SH-SY5Y (cell line): Measurements from ENCODE around the gene MRPL51.

Experiments
- GATA2 ChIP-seq: IDR thresholded peaks from 2 replicates; pipeline ENCODE4 v1.6.1; 2011; ENCODE audit warnings: mild to moderate bottlenecking, low read depth, low read length
- GATA3 ChIP-seq: IDR thresholded peaks from 2 replicates; pipeline ENCODE4 v1.6.1; 2011; ENCODE audit warnings: low read depth, mild to moderate bottlenecking, low read length, moderate library complexity

DNA sequence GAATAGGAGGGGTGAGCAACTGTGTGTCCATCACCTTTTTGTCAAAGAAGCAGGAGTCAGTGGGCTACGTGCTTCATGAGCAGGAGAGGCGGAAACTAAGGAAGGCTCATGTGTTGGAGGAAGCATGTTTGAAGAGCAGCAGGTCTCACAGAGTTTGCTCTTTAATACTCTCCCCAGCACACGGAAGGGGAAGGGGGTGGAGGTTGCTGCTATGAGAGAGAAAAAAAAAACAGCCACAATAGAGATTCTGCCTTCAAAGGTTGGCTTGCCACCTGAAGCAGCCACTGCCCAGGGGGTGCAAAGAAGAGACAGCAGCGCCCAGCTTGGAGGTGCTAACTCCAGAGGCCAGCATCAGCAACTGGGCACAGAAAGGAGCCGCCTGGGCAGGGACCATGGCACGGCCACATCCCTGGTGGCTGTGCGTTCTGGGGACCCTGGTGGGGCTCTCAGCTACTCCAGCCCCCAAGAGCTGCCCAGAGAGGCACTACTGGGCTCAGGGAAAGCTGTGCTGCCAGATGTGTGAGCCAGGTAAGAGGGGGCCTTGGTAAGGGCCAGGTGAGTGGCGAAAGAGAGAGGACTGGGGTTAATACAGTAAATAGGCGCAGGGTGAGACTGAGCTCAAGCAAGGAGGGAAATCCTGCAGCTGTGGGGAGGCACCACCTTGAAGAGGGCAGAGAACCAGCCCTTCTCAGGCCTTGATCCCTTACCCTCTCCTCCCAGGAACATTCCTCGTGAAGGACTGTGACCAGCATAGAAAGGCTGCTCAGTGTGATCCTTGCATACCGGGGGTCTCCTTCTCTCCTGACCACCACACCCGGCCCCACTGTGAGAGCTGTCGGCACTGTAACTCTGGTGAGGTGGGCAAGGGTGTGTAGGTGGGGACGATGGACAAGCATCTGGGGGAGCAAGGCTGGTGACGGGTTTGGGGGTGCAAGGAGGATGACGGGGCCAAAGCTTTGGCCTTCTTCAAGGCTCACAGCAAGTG lies 48.1 kb downstream of the MRPL51 start, which contains the start of gene CD27:
- TF ChIP-seq GATA2 (no peak), GATA3 (no peak)
